Neural progenitor cell (in vitro differentiated cells): ENCODE results near the gene IST1.

Experiments used
- CTCF ChIP-seq: fragments of 200-600 bp; sonication (generic); IDR thresholded peaks from 2 replicates; pipeline ENCODE4 v1.5.1; 2017; ENCODE audit warnings: antibody characterized with exemption, mild to moderate bottlenecking
- EZH2phosphoT487 ChIP-seq: fragments of 200-600 bp; sonication (generic); IDR thresholded peaks from 2 replicates; pipeline ENCODE4 v1.6.1; 2017; ENCODE audit warnings: antibody characterized with exemption

- TF ChIP-seq CTCF, result no peak
- no peak for TF ChIP-seq EZH2phosphoT487
These were observed 68.0 kb downstream of the IST1 start for GRCh38 chr16:71963125-71963875.
